IPS DF 19.7 (cell line): ENCODE data around the gene EFNA3.
"Not testable (repeated sequence)": the region's sequence is repeated elsewhere in the genome, so short reads cannot be mapped to it uniquely, and the experiment has no call there.

Experiments used
- DNase-seq: peaks from one replicate; pipeline ENCODE4 v3.0.0-alpha.2; 2013; ENCODE audit warnings: low read depth, low spot score

Gene EFNA3

DNA sequence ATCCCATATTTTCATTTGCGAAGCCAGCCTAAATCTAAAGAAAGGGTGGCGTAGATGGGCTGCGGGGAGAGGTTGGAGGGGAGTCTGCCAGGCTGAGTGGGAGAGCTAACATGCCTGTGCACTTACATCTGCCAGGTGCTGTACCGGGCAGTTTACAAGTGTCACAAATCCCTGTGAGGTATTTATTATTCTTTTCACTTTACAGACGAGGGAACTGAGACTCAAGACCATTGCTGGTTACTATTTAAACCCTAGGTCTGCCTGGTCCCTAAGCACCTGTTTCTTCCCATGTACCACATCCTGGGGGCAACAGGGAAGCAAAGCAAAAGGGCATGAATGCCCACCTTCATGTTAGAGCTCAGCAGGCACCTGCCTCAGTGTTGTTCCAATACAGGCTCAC lies 29.7 kb downstream of the EFNA3 start:
- no peak for DNase-seq

- no peak for DNase-seq
Observed at GRCh38 chr1:155110381-155110780, 31.7 kb downstream of the EFNA3 start.

- no peak for DNase-seq
Observed at GRCh38 chr1:155110826-155111225, 32.2 kb downstream of the EFNA3 start.

- DNase-seq: no peak
Observed at GRCh38 chr1:155113450-155113980, 34.9 kb downstream of the EFNA3 start.

- DNase-seq: no peak
Observed at GRCh38 chr1:155116113-155116764, 37.6 kb downstream of the EFNA3 start.

DNA sequence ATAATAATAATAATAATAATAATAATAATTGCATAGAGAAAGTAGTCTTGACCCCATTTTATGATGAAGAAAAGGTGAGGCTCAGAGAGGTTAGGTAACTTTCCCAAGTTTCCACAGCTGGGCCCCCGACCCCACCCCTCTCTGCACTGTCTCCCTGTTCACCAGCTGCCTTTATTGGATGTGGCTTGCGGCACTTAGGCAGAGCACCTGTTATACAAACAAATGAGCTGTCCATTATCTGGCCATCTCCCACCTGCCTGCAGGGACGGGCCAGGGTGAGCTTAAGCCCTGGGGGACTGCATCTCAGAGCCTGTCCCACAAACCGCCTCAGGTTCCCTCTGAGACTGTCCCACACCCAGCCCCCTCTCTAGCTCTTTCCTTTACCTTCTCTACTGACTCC lies 39.0 kb downstream of the EFNA3 start:
- DNase-seq: no peak

DNA sequence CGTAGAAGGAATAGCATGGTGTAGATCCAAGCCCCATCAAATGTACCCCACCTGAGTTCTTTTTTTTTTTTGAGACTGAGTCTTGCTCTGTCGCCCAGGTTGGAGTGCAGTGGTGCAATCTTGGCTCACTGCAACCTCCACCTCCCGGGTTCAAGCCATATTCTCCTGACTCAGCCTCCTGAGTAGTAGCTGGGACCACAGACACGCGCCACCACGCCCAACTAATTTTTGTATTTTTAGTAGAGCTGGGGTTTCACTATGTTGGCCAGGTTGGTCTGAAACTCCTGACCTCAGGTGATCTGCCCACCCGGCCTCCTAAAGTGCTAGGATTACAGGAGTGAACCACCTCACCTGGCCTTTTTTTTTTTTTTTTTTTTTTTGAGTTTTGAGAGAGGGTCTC lies 39.5 kb downstream of the EFNA3 start:
- DNase-seq: not testable (repeated sequence)

- no peak for DNase-seq
Observed at GRCh38 chr1:155120253-155120652, 41.6 kb downstream of the EFNA3 start.

DNA sequence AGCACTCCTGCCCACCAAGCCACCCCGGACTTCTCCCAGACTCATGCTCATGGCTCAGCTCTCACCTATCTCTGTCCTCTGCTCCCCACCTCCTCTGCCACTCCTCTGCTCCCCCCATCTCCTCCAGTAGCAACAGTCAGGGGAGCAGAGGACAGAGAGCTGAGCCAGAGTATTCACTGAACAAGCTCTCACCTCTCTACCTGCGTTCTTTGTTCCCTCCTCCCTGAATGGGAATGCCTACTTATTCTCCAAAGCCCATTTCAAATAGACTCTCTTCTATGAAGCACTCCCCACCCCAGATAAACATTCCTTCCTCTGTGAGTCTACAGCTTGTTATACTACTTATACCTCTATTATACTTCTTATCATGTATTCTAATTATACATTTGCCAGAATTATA lies 42.6 kb downstream of the EFNA3 start:
- no peak for DNase-seq

DNA sequence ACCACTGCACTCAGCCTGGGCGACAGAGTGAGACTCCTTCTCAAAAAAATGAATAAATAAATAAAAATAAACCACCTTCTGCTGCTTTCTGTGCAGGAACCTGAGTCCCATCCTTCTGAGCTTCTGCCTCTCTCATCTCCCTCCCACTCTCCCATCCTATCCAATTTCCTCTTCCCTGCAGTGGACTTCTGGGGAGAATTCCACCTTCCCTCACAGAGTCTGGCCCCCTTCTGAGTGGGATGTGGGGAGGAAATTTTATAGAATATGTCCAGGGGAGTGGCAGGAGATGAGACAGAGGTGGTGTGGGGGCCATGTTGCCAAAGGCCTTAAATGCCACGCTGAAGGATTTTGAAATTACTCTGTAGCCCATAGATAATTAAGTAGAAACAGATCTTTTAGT lies 43.7 kb downstream of the EFNA3 start:
- DNase-seq: no peak

DNA sequence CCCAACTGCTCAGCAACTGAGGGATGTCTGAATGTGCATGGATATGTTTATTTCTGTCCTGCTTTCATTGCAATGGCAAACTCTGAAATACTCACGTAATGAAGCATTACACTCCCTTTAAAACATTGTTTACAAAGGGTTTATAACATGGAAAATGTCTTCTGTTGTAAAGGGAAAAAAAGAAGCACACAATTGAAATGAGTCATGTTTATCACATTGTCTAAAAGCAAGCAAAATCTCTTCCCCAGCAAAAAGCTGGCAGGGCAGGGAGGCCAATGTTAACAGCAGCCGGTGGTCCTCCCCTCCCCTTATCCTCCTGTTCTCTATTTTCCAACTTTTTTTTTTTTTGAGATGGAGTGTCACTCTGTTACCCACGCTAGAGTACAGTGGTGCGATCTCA lies 45.2 kb downstream of the EFNA3 start:
- DNase-seq: no peak

GRCh38 chr1:155124503-155125463 lies 46.1 kb downstream of the EFNA3 start:
- DNase-seq: no peak

- no peak for DNase-seq
Observed at GRCh38 chr1:155125511-155125945, 46.9 kb downstream of the EFNA3 start.

DNA sequence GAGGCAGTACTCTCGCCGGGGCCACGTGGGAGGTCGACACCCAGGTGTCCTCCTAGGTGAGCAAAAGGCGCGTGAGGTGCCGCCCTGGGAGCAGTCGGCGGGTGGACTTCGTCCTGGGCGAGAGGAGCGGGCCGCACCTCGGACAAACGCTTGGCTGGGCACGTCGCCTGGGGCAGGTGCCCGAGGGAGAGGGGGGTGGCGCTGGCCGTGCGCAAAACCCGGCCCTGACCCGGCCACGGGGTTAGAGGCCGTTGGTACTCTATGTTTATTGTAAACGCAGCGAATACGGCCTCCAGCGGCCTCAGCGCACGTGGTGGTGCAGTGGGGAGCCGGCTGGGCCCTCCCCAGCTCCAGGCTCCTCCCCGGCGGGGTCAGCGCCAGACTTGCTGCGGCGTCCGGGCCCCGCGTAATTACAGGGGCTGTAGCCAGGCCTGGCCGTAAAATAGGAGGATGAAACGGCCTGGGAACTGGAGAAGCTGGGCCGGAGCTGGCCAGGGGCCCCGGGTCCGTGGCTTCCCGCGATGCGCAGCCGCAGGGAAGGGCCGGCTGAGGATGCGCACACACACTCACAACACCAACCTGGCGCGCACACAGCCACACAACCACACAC lies 47.4 kb downstream of the EFNA3 start:
- no peak for DNase-seq

GRCh38 chr1:155126556-155127104 lies 48.0 kb downstream of the EFNA3 start:
- DNase-seq: no peak

DNA sequence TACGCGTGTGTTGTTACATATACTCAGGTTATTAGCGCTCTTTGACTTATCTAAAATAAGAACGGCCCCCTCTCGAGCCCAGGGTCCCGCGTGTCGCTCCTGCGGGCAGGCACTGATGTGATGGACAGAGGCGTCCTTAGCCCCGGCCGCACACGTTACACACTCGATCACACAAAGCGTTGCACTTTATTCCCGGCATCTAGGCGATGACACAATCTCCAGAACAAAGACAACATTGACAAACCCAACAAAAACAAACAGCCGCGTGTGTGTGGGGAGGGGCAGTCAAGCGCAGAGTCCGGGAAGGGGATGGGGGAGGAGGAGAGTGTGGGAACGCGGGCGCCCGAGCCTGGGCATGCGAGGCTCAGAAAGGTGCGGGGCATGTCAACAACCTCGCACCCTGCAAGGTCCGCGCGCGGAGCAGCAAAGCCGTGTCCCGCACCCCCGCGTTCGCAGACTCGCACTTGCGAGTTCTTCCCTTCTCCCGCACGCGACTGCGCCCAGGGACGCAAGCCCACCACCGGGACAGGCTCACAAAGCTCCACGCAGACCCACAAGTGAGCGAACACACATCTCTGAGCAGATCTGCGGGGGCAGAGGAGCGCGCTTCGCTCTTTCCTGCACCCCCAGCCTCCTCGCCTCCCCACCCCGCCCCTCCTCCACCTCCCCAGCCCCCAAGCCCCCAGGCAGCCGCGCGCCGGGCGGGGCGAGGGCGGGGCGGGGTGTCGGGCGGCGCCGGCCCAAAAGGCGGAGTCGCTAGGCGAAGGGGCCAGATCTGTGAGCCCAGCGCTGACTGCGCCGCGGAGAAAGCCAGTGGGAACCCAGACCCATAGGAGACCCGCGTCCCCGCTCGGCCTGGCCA lies 48.7 kb downstream of the EFNA3 start, which contains the start of gene EFNA1:
TSS of gene EFNA1 (plus strand) at position 772 of the 862 bp plus-strand sequence. CDS start 102 bp downstream, outside the sequence.
- no peak for DNase-seq

- no peak for DNase-seq
Observed at GRCh38 chr1:155127967-155128754, 49.5 kb downstream of the EFNA3 start.

- DNase-seq: no peak
Observed at GRCh38 chr1:155128755-155129473, 50.3 kb downstream of the EFNA3 start.

GRCh38 chr1:155130272-155131006 lies 51.8 kb downstream of the EFNA3 start:
- DNase-seq: no peak
